H9 (cell line): ENCODE results near the gene ZNF341. TPM values are rescaled to one million over a fixed set of nuclear protein-coding genes. Genes with fewer than 3 reads are reported as not detected.
"Not testable (repeated sequence)": the region's sequence is repeated elsewhere in the genome, so short reads cannot be mapped to it uniquely, and the experiment has no call there.

Source experiments
- DNase-seq: peaks from one replicate; pipeline ENCODE4 v3.0.0-alpha.2; 2017
- H2AFZ ChIP-seq: one replicate; pipeline ENCODE4 v1.6.1; 2013; ENCODE audit warnings: mild to moderate bottlenecking, low read length, control low read depth, moderate library complexity
- H2AK5ac ChIP-seq: 2 replicates; pipeline ENCODE4 v1.6.1; 2013; ENCODE audit warnings: low read length, control low read depth, mixed read lengths; ENCODE audit not compliant: insufficient read length
- H2BK120ac ChIP-seq: one replicate; pipeline ENCODE4 v1.6.1; 2013; ENCODE audit warnings: low read depth, mild to moderate bottlenecking, low read length, control low read depth, inconsistent platforms; ENCODE audit not compliant: poor library complexity, severe bottlenecking
- H2BK12ac ChIP-seq: 2 replicates; pipeline ENCODE4 v1.6.1; 2013; ENCODE audit warnings: low read length, control low read depth, mixed read lengths, low read depth; ENCODE audit not compliant: insufficient read length
- H2BK15ac ChIP-seq: 2 replicates; pipeline ENCODE4 v1.6.1; 2013; ENCODE audit warnings: low read depth, low read length, control low read depth
- H2BK20ac ChIP-seq: one replicate; pipeline ENCODE4 v1.6.1; 2013; ENCODE audit warnings: low read depth, mild to moderate bottlenecking, low read length, control low read depth, inconsistent platforms; ENCODE audit not compliant: poor library complexity, severe bottlenecking
- H2BK5ac ChIP-seq: 2 replicates; pipeline ENCODE4 v1.6.1; 2013; ENCODE audit warnings: low read length, control low read depth, mixed read lengths; ENCODE audit not compliant: insufficient read length
- H3K14ac ChIP-seq: 2 replicates; pipeline ENCODE4 v1.6.1; 2013; ENCODE audit warnings: low read length, control low read depth; ENCODE audit not compliant: insufficient read depth
- H3K18ac ChIP-seq: 2 replicates; pipeline ENCODE4 v1.6.1; 2013; ENCODE audit warnings: low read depth, mild to moderate bottlenecking, mixed read lengths, low read length, control low read depth; ENCODE audit not compliant: insufficient read length
- H3K23ac ChIP-seq: 2 replicates; pipeline ENCODE4 v1.6.1; 2013; ENCODE audit warnings: low read length, control low read depth, mixed read lengths, low read depth; ENCODE audit not compliant: insufficient read length
- H3K23me2 ChIP-seq: 2 replicates; pipeline ENCODE4 v1.6.1; 2013; ENCODE audit warnings: low read depth, mild to moderate bottlenecking, mixed read lengths, low read length, control low read depth; ENCODE audit not compliant: insufficient read length, poor library complexity, severe bottlenecking
- H3K27ac ChIP-seq: 2 replicates; pipeline ENCODE4 v1.5.1; 2013; ENCODE audit warnings: low read length, control low read depth, mixed read lengths, low read depth; ENCODE audit not compliant: insufficient read length
- H3K27me3 ChIP-seq: 2 replicates; pipeline ENCODE4 v1.6.1; 2013; ENCODE audit warnings: low read length, control low read depth, inconsistent platforms; ENCODE audit not compliant: insufficient read depth
- H3K4ac ChIP-seq: 2 replicates; pipeline ENCODE4 v1.6.1; 2013; ENCODE audit warnings: low read depth, mild to moderate bottlenecking, control low read depth, inconsistent platforms, low read length, moderate library complexity
- H3K4me1 ChIP-seq: 2 replicates; pipeline ENCODE4 v1.6.1; 2013; ENCODE audit warnings: low read length, control low read depth, inconsistent platforms; ENCODE audit not compliant: insufficient read depth
- H3K4me2 ChIP-seq: 2 replicates; pipeline ENCODE4 v1.6.1; 2013; ENCODE audit warnings: low read length, control low read depth, mixed read lengths; ENCODE audit not compliant: insufficient read length, insufficient read depth
- H3K56ac ChIP-seq: 2 replicates; pipeline ENCODE4 v1.6.1; 2013; ENCODE audit warnings: low read depth, mild to moderate bottlenecking, mixed read lengths, low read length, control low read depth; ENCODE audit not compliant: insufficient read length
- H3K79me1 ChIP-seq: 2 replicates; pipeline ENCODE4 v1.6.1; 2013; ENCODE audit warnings: low read depth, mild to moderate bottlenecking, moderate library complexity, low read length, control low read depth, inconsistent platforms; ENCODE audit not compliant: insufficient read depth, poor library complexity, severe bottlenecking
- H3K79me2 ChIP-seq: 2 replicates; pipeline ENCODE4 v1.6.1; 2013; ENCODE audit warnings: low read length, control low read depth, inconsistent platforms; ENCODE audit not compliant: insufficient read depth
- H3K9ac ChIP-seq: 2 replicates; pipeline ENCODE4 v1.6.1; 2013; ENCODE audit warnings: low read length, control low read depth, mixed read lengths; ENCODE audit not compliant: insufficient read length; ENCODE audit errors: extremely low read depth
- H3K9me3 ChIP-seq: one replicate; pipeline ENCODE4 v1.6.1; 2013; ENCODE audit warnings: low read depth, low read length, inconsistent platforms; ENCODE audit not compliant: control insufficient read depth
- H3T11ph ChIP-seq: one replicate; pipeline ENCODE4 v1.6.1; 2013; ENCODE audit warnings: mild to moderate bottlenecking, low read length, control low read depth, inconsistent platforms
- H4K20me1 ChIP-seq: one replicate; pipeline ENCODE4 v1.6.1; 2013; ENCODE audit not compliant: control insufficient read depth, insufficient read length, insufficient read depth
- H4K5ac ChIP-seq: 2 replicates; pipeline ENCODE4 v1.6.1; 2013; ENCODE audit warnings: low read depth, mild to moderate bottlenecking, mixed read lengths, low read length, control low read depth; ENCODE audit not compliant: insufficient read length
- H4K8ac ChIP-seq: replicated peaks from 2 replicates; pipeline ENCODE4 v1.6.1; 2013; ENCODE audit warnings: low read length, control low read depth, mixed read lengths, low read depth; ENCODE audit not compliant: insufficient read length
- H4K91ac ChIP-seq: 2 replicates; pipeline ENCODE4 v1.6.1; 2013; ENCODE audit warnings: low read depth, mild to moderate bottlenecking, moderate library complexity, mixed read lengths, low read length, control low read depth; ENCODE audit not compliant: insufficient read length
- H3K27ac Mint-ChIP-seq, 3 experiments: 2 replicates in 2 of 3; 3 replicates in 1 of 3; pipeline ENCODE4 v1.8.0; 2020 to 2021; ENCODE audit warnings: mixed read lengths in 3 of 3, mild to moderate bottlenecking in 1 of 3, moderate library complexity in 1 of 3
- H3K27me3 Mint-ChIP-seq: 2 replicates; pipeline ENCODE4 v1.8.0; 2021; ENCODE audit warnings: low read depth, mild to moderate bottlenecking, moderate library complexity, mixed read lengths
- H3K36me3 Mint-ChIP-seq, 3 experiments: 2 replicates in 2 of 3; 3 replicates in 1 of 3; pipeline ENCODE4 v1.8.0; 2020 to 2021; ENCODE audit warnings: low read depth in 3 of 3, mixed read lengths in 3 of 3; ENCODE audit not compliant: insufficient read depth in 1 of 3
- H3K4me1 Mint-ChIP-seq, 2 experiments: 2 replicates each; pipeline ENCODE4 v1.8.0; 2020; ENCODE audit warnings: mixed read lengths in 2 of 2
- H3K4me3 Mint-ChIP-seq, 2 experiments: 2 replicates in 1 of 2; 3 replicates in 1 of 2; pipeline ENCODE4 v1.8.0; 2020 to 2021; ENCODE audit warnings: mild to moderate bottlenecking in 2 of 2, mixed read lengths in 2 of 2, moderate library complexity in 1 of 2
- H3K9me3 Mint-ChIP-seq, 2 experiments: 2 replicates in 1 of 2; 3 replicates in 1 of 2; pipeline ENCODE4 v1.8.0; 2020; ENCODE audit warnings: mild to moderate bottlenecking in 2 of 2, mixed read lengths in 2 of 2, moderate library complexity in 1 of 2
- WGBS: extraction: QIAGEN DNeasy Blood & Tissue Kit; methylation state at CpG from one replicate; pipeline ENCODE4 v1.1.7; 2013; ENCODE audit warnings: missing lambda C conversion rate, low lambda C conversion rate, mixed read lengths; ENCODE audit not compliant: insufficient read length; ENCODE audit errors: extremely low coverage; 5-methylcytosine and 5-hydroxymethylcytosine counted together
- total RNA-seq: library from RNA; stranded (reverse); gene quantifications from 2 replicates; pipeline ENCODE4 v1.2.1, GENCODE V29; 2021
- TF ChIP-seq, protein P1 (sequence below): fragments of 200-600 bp; sonication (generic); conservative IDR thresholded peaks from 3 replicates; pipeline ENCODE4 v1.8.0; 2021; ENCODE audit warnings: antibody characterized with exemption, mild to moderate bottlenecking

The ZNF341 gene
- total RNA-seq, 1 experiment from 2014 or later = 5.2 TPM

DNA sequence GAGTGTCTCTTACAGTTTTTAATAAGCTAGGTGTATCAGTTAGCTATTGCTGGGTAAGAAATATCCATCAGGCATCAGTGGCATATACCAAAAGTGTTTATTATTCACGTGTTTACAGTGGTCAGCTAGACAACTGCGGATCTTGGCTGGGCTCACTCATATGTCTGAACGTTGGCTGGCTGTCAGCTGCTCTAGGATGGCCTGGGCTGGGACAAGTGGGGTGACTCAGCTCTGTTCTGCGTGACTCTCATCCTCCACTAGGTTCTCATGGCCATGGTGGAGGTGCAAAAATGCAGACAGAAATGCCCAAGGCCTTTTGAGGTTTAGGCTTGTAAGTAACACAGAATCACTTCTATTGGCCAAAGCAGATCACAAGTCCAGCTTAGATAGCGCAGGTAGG is 22.0 kb downstream of the ZNF341 start:
- no peak overlapping the region for H3K23ac ChIP-seq
- no peak overlapping the region for H3K4me2 ChIP-seq
- TF ChIP-seq, protein P1, sequence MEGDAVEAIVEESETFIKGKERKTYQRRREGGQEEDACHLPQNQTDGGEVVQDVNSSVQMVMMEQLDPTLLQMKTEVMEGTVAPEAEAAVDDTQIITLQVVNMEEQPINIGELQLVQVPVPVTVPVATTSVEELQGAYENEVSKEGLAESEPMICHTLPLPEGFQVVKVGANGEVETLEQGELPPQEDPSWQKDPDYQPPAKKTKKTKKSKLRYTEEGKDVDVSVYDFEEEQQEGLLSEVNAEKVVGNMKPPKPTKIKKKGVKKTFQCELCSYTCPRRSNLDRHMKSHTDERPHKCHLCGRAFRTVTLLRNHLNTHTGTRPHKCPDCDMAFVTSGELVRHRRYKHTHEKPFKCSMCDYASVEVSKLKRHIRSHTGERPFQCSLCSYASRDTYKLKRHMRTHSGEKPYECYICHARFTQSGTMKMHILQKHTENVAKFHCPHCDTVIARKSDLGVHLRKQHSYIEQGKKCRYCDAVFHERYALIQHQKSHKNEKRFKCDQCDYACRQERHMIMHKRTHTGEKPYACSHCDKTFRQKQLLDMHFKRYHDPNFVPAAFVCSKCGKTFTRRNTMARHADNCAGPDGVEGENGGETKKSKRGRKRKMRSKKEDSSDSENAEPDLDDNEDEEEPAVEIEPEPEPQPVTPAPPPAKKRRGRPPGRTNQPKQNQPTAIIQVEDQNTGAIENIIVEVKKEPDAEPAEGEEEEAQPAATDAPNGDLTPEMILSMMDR = no peak
- H3K27me3 ChIP-seq = no peaks in the 10 kb centered on the region
- no peak overlapping the region for H3K4me3 Mint-ChIP-seq
- no peak overlapping the region for H2BK20ac ChIP-seq
- H2BK15ac ChIP-seq = no peak overlapping the region
- no peak overlapping the region for H4K91ac ChIP-seq
- no peak overlapping the region for H3K18ac ChIP-seq
- no peak overlapping the region for H3K56ac ChIP-seq
- H2AK5ac ChIP-seq = no peak overlapping the region
- H3K9me3 ChIP-seq = no peaks in the 10 kb centered on the region
- no peak overlapping the region for H3K4ac ChIP-seq
- H4K5ac ChIP-seq = no peak overlapping the region
- no peak overlapping the region for H4K8ac ChIP-seq
- no peaks in the 10 kb centered on the region for H3K79me2 ChIP-seq
- H4K20me1 ChIP-seq = no peaks in the 10 kb centered on the region
- peaks cover 14 to 63% (median 23%) of the 10 kb centered on the region in 3 experiments for H3K36me3 Mint-ChIP-seq
- H3K14ac ChIP-seq = no peak overlapping the region
- no peaks in the 10 kb centered on the region for H3K27me3 Mint-ChIP-seq
- H3K9me3 Mint-ChIP-seq = 0 out of 5 replicates have a peak, but pooled peaks cover 0 to 2% of the 10 kb centered on the region in 2 experiments
- no peak overlapping the region for H3K27ac ChIP-seq
- H2BK120ac ChIP-seq = no peak overlapping the region
- H3K9ac ChIP-seq = no peak overlapping the region
- H2BK12ac ChIP-seq = no peak overlapping the region
- no peaks in the 10 kb centered on the region for H3K23me2 ChIP-seq
- no CpG with 5 or more reads among the region's 5 CpGs for WGBS
- H3K27ac Mint-ChIP-seq = no peak overlapping the region
- H3K79me1 ChIP-seq = no peaks in the 10 kb centered on the region
- no peaks in the 10 kb centered on the region; the same call in 1 of the 2 replicates for H3K4me1 ChIP-seq
- DNase-seq = no peak
- no peak overlapping the region for H3T11ph ChIP-seq
- no peak overlapping the region for H2AFZ ChIP-seq
- peaks cover 11 to 13% of the 10 kb centered on the region in 2 experiments for H3K4me1 Mint-ChIP-seq
- H2BK5ac ChIP-seq = no peak overlapping the region

DNA sequence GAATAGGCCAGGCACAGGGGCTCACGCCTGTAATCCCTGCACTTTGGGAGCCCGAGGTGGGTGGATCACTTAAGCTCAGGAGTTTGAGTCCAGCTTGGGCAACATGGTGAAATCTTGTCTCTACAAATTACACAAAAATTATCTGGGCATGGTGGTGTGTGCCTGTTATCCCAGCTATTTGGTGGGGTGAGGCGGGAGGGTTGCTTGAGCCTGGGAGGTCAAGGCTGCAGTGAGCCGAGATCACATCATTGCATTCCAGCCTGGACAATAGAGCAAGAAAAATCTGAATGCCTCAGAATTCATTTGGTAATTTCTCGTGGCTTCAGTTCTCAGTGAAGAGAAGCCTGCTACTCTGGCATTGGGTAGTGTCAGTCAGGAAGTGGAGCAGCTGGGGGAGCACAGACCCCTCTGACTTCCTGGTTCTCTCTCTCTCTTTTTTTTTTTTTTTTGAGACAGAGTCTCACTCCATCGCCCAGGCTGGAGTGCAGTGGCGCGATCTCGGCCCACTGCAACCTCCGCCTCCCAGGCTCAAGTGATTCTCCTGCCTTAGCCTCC is 24.2 kb downstream of the ZNF341 start:
- no CpG with 5 or more reads among the region's 10 CpGs for WGBS

More for the DNA sequence above, 24.2 kb downstream of the ZNF341 start:
- not testable (repeated sequence) for H3K4me3 Mint-ChIP-seq, H3K23me2 ChIP-seq, H2BK120ac ChIP-seq, H3K27me3 Mint-ChIP-seq, H3K79me2 ChIP-seq, H2BK12ac ChIP-seq, H3K9ac ChIP-seq, H3K4me1 ChIP-seq, H3K9me3 Mint-ChIP-seq, H3K79me1 ChIP-seq, H3K9me3 ChIP-seq, H3K18ac ChIP-seq, DNase-seq, H4K91ac ChIP-seq, H3K27ac ChIP-seq, H3T11ph ChIP-seq, H3K14ac ChIP-seq, H4K20me1 ChIP-seq, H4K8ac ChIP-seq, H2BK5ac ChIP-seq, H4K5ac ChIP-seq, H3K4ac ChIP-seq, H2BK15ac ChIP-seq, H3K23ac ChIP-seq, H2BK20ac ChIP-seq, H3K27me3 ChIP-seq, H3K4me2 ChIP-seq, H2AK5ac ChIP-seq, H3K56ac ChIP-seq, H2AFZ ChIP-seq
- peak overlapping the region; percentile 92 to 96 (median 95) for H3K27ac Mint-ChIP-seq
- peaks cover 11 to 13% of the 10 kb centered on the region in 2 experiments for H3K4me1 Mint-ChIP-seq
- H3K36me3 Mint-ChIP-seq = peaks cover 14 to 60% (median 23%) of the 10 kb centered on the region in 3 experiments
